ENCODE data around the gene SH3BP2.
A peak's percentile ranks its signal among the peaks of the same experiment; 100 is the strongest.

The SH3BP2 gene, protein sequence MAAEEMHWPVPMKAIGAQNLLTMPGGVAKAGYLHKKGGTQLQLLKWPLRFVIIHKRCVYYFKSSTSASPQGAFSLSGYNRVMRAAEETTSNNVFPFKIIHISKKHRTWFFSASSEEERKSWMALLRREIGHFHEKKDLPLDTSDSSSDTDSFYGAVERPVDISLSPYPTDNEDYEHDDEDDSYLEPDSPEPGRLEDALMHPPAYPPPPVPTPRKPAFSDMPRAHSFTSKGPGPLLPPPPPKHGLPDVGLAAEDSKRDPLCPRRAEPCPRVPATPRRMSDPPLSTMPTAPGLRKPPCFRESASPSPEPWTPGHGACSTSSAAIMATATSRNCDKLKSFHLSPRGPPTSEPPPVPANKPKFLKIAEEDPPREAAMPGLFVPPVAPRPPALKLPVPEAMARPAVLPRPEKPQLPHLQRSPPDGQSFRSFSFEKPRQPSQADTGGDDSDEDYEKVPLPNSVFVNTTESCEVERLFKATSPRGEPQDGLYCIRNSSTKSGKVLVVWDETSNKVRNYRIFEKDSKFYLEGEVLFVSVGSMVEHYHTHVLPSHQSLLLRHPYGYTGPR

GRCh38 chr4:2792711-2793585 is at the start of gene SH3BP2:
SH3BP2 (plus strand) TSS chr4:2793085; CDS start chr4:2820618, 27,533 bp downstream.
- peak; percentile 31 to 44 for DNase-seq

DNA sequence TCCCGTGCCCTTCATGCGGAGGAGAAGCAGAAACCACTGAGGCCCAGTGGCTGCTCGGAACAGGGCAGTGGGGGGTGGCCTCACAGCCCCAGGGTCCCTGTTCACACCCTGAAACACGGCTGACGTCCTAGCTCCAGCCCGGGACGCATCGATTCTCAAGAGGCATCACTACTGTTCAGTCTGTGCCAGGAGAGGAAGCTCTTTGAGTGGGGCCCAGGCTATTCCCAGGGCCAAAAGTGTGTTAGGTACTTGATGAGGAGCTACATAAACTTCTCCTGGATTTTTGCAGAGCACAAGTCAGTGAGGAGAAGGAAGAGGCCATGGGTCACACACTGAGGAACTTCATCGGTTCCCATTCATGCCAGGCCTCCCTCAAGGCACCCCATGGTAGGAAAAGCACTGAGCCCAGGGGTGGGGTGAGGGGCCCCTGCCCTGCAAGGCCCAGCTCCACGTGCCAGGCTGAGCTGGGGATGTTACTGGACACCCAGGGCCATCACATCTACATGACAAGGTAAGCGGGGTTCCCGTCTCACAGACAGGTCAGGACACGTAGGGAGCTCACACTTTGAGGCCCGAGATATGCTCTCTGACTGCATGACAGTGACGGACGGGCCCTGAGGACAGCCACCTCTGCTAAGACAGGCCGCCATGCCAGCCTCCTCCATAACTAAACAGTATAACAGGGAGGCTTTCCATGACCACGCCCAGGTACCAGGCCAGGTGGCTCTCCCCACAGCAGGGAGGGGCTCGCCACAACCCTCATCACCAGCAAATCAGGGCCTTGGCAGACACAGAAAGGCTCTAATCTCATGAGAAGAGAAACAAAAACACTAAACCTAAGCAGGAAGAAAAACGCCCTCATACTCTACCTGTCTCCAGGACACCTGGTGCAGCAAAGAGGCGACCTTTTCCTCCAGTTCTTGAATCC is 49.1 kb upstream of the SH3BP2 start:
- DNase-seq: no peak

DNA sequence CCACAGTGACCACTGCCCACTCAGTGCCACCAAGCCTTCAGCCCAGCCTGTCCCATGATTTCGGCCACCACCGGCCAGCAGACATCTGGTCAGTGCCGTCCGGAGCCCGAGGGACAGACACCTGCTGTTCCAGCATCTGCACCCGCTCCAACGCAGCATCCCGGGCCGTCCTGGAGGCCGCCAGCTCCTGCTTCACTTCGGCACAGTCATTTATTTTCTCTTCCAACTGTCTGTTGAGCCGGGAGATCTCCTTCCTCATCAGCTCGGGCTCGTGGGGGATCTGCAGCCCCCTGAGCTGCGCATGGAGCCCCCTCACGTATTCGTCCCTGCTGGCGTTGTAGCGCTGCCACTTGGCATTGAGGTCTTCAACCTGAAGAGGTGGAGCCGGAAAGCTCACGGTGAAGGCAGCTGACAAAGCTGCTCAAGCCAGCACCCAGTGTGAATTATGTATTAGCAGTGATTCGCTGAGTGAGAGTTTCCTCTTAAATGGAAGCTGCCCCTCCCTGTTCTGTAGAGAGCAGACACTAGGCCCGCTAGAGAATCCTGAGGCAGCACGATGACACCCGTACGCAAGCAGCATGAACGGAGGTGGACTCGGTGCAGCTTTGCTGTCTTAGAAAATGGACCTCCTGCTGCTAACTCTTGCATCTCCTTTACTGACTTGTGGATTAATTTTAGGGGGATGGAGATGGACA is 48.2 kb upstream of the SH3BP2 start:
- DNase-seq: no peak

DNA sequence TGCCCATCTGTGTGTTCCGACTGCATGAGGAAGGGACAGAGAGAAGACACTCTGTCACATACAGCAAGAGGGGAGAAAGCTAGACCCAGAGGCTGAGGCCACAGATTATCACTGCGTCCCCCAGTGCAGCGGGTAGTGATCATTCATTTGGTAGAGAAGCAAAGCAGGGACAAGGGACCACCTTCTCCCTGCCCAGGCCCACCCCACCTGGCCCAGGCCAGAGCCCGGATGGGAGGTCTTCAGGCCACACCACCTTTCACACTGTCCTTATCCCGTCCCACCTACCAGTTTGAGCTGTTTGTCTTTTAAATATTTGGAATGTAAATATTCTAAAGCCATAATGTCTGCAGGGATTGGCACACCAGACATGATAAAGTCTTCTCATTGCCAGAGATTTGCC is 47.4 kb upstream of the SH3BP2 start:
- no peak for DNase-seq

GRCh38 chr4:2745981-2746806 is 46.7 kb upstream of the SH3BP2 start:
- no peak for DNase-seq

GRCh38 chr4:2746891-2747695 is 45.8 kb upstream of the SH3BP2 start:
- no peak for DNase-seq

DNA sequence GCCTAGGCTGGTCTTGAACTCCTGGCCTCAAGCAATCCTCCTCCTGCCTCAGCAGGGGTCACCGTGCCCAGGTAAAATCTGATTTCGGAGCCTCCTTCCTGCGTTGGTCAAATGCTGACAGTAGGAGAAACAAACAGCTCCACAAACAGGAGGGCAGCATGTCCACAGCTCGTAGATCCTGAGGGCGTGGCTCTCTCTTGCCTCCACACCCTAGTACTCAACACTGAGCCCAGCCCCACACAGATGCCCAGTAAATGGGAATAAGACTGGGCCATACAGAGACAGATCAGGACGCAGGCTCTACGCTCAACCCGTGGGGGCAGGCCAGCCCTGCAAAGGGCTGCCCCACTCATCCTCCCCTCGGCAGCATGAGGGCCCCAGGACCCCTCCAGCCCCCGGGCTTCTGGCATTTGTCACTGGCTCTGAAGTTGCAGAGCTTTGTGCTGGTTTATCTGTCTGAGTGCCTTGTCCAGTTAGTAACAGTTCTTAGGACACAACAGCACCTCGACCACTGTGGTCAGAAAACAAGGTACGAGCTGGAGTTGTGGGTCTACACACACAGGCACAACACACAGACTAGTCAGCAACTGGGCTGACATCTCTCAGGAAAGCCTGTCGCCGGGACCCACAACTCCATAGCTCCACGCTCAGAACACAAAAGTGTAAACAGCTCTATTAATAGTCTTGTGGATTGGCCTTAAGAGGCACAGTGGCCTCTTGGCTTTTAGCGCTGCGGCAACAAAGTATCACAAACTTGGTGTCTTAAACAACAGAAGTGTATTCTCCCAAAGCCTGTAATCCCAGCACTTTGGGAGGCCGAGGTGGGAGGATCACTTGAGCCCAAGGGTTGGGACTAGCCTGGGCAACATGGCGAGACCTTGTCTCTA is 41.9 kb upstream of the SH3BP2 start:
- DNase-seq: no peak

GRCh38 chr4:2753436-2753835 is 39.4 kb upstream of the SH3BP2 start:
- no peak for DNase-seq

DNA sequence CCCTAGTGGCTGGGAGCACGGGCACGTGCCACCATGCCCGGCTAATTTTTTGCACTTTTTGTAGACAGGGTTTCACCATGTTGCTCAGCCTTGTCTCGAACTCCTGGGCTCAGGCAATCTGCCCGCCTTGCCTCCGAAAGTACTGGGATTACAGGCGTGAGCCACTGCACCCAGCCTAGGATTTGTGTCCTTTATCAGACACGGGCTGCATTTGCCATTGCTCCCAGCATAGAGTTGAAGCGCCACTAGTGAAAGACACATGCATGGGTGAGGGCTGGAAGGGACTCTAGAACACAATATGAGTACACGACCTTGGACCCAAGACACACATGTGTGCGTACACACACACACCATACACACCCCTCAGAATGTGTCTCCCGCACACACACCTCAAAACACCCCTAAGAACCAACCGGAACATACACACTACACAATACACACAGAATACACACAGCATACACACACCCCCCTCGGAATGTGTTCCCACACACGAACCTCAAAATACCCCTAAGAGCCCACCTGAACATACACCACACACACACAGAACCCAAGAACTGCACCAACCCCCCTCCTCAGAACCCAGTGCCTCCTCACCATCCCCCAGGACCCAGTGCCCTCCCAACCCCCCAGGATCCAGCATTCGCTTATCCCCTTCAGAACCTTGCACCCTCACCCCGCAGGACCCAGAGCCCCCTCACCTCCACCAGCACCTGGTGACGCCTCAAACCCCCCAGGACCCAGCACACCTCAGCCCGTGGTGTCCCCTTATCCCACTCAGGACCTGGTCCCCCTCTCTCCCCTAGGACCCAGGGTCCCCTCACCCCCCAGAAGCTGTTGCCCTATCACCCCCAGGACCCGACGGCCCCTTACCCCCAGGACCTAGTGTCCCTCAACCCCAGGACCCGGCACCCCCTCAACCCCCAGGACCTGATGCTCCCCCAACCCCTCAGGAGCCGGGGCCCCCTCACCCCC is 37.8 kb upstream of the SH3BP2 start:
- no peak for DNase-seq

DNA sequence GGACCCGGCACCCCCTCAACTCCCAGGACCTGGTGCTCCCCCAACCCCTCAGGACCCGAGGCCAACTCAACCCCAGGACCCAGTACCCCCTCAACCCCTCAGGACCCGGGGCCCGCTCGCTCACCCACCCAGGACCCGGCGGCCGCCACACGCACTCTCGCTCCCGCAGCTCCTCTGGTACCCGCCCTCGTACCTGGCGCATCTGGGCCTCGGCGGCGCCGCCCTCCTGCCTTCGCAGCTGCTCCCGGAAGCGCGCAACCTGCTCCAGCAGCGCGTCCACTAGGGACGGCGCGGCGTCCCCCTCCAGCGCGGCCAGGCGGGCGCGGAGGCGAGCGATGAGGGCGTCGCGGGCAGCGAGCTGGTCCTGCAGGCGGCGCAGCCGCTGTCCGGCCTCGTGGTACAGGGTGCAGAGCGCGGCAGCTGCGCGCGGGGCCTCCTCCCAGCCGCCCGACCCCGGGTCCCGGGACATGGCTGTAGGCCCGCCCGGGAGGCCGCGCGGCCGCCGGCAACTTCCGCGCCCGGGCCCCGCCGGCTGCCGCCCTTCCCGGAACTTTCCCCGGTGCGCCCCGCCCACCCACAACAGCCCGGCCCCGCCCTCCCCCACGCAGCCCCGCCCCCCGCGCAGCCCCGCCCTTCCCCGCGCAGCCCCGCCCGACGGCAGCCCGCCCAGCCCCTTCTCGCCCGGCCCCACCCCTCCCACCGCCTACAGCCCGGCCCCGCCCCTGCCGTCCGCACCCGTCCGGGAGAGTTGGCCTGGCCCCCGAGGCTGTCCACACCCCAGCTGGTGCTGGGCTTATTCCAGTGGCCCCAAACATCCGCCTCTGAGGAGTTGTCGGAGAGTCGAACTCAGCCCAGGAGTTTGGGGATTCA is 36.8 kb upstream of the SH3BP2 start, which contains the start of gene TNIP2:
Gene TNIP2 (minus strand): TSS at position 516 of the 870 bp plus-strand sequence. CDS start 47 bp downstream, at position 469.
- peak; percentile 52 to 55 for DNase-seq

- no peak for DNase-seq
Measured at GRCh38 chr4:2756691-2757350, 36.1 kb upstream of the SH3BP2 start.

DNA sequence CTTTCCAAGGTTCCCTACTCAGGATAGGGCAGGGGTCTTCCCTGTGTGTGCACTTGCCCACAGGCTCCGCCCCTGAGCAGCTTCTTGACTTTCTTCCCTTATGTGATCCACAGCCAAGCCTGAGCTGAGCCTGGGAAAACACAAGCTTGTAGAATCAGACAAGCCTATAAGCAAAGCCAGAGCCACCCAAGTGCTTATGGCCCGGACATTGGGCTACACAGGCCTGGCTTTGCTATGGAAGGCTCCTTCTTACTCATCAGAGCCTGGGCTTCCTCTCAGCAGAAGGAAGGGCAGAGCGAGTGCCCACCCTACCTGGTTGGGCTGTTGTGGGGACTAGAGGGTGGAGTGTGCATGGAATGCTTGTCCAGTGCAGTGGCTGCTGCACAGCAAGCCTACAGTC is 35.5 kb upstream of the SH3BP2 start:
- no peak for DNase-seq

DNA sequence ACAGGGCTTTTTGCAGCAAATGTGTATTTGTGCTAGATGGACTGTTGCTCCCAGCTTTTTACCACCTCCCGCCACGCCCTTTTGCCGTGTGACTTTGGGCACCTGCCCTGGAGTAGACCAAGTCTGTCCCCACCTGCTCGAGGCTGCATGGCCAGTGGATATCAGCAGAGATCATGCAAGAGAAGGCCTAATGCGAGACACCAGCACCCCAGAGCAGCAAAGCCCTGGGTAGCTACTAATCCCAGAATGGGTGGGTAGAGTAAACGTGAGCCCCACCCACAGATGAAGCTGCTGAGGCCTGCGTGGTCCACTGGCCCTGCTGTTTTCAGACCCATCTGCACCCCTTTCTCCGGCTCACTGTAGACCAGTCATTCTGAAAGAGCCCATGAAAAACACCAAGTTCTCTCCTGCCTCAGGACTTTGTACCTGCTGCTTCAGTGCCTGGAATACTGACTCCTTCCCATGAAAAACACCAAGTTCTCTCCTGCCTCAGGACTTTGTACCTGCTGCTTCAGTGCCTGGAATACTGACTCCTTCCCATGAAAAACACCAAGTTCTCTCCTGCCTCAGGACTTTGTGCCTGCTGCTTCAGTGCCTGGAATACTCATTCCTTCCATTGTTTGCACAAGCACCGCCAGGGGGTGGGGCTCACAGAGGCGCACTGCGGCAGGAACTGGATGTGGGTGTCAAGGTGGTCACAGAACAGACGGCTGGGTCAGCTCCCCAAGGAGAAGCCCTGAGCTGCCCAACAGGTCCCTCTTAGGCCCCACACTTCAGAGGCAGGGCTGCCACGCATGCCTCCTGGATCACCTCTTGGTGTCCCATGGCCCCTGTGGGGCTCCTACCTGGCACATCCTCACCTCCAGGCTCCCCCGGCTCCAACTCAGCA is 31.6 kb upstream of the SH3BP2 start:
- DNase-seq: no peak

GRCh38 chr4:2762048-2762447 is 30.8 kb upstream of the SH3BP2 start:
- no peak for DNase-seq
